Kasumi-1 (cell line): ENCODE results near the gene GAB1.

Experiments used
- DNase-seq, 2 experiments: peaks; one replicate each; lab custom pipeline; 2025; lab: John Stamatoyannopoulos, UW

The GAB1 gene

GRCh38 chr4:143336781-143337599 lies at the start of gene GAB1:
Gene GAB1 (plus strand): TSS chr4:143336876. CDS start chr4:143337189, 313 bp downstream.
- DNase-seq: peak; percentile 85 to 88

- DNase-seq: no peak
Observed at GRCh38 chr4:143287572-143287923, 49.1 kb upstream of the GAB1 start.

GRCh38 chr4:143288171-143288570 lies 48.5 kb upstream of the GAB1 start:
- DNase-seq: no peak

- no peak for DNase-seq
Observed at GRCh38 chr4:143289370-143289769, 47.3 kb upstream of the GAB1 start.

GRCh38 chr4:143291314-143291713 lies 45.4 kb upstream of the GAB1 start:
- no peak for DNase-seq

GRCh38 chr4:143292858-143293257 lies 43.8 kb upstream of the GAB1 start:
- DNase-seq: no peak

GRCh38 chr4:143294310-143294709 lies 42.4 kb upstream of the GAB1 start:
- DNase-seq: no peak

- DNase-seq: no peak
Observed at GRCh38 chr4:143294710-143295275, 41.9 kb upstream of the GAB1 start.

- DNase-seq: no peak
Observed at GRCh38 chr4:143296397-143297067, 40.1 kb upstream of the GAB1 start.

GRCh38 chr4:143300860-143301259 lies 35.8 kb upstream of the GAB1 start:
- DNase-seq: no peak

GRCh38 chr4:143302536-143302935 lies 34.1 kb upstream of the GAB1 start:
- DNase-seq: no peak

- no peak for DNase-seq
Observed at GRCh38 chr4:143306788-143307187, 29.9 kb upstream of the GAB1 start.

- no peak for DNase-seq
Observed at GRCh38 chr4:143307531-143307930, 29.1 kb upstream of the GAB1 start.

- DNase-seq: no peak
Observed at GRCh38 chr4:143308377-143308776, 28.3 kb upstream of the GAB1 start.

GRCh38 chr4:143311924-143312323 lies 24.8 kb upstream of the GAB1 start:
- no peak for DNase-seq

GRCh38 chr4:143313521-143313920 lies 23.2 kb upstream of the GAB1 start:
- no peak for DNase-seq

GRCh38 chr4:143313996-143314395 lies 22.7 kb upstream of the GAB1 start:
- DNase-seq: no peak

GRCh38 chr4:143320113-143320512 lies 16.6 kb upstream of the GAB1 start:
- no peak for DNase-seq

- DNase-seq: no peak
Observed at GRCh38 chr4:143326735-143327134, 9.9 kb upstream of the GAB1 start.

GRCh38 chr4:143329985-143330384 lies 6.7 kb upstream of the GAB1 start:
- no peak for DNase-seq

- peak; percentile 88 to 92 for DNase-seq
Observed at GRCh38 chr4:143335979-143336780, 496 bp upstream of the GAB1 start.

- peak; percentile 62 to 64 for DNase-seq
Observed at GRCh38 chr4:143337600-143338287, 1.1 kb downstream of the GAB1 start.
